Activated CD8-positive, alpha-beta memory T cell treated with anti-CD3 and anti-CD28 coated beads for 4 hours (primary cell): ENCODE results near the gene USP5.

Experiments used
- DNase-seq, 2 donors: peaks; one replicate each; pipeline ENCODE4 v3.0.0-alpha.2; 2020; ENCODE audit warnings: low read depth in 2 of 2

The USP5 gene

DNA sequence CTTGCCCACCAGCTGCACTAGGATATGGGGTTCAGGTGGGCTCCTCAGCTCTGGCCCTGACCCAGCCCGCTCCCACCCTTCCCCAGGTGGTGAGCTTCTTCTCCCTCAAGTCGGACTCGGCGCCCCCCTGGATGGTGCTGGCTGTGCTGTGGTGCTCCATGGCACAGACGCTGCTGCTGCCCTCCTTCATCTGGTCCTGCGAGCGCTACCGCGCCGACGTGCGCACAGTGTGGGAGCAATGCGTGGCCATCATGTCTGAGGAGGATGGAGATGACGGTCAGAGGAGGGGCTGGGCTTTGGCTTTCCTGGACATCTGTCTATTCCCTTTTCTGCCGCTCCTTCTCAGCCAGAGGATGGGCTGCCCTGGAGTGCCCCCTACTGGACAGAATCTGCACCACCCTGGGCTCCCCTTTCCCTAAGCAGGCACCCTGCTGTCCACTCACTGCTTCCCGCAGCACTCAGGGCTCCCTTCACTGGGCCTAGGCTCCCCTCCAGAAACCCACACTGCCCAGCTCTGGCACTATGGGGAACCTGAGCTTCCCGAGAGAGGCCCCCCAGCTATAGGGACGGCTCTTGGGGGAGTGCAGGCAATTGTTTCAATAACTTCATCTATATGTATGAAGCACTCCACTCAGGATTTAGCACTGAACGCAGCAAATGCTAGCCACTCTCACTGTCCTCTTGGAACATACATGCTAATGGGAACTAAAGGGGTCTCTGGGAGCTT, 26.4 kb upstream of the USP5 start:
- peak; percentile 29 to 60 for DNase-seq

DNA sequence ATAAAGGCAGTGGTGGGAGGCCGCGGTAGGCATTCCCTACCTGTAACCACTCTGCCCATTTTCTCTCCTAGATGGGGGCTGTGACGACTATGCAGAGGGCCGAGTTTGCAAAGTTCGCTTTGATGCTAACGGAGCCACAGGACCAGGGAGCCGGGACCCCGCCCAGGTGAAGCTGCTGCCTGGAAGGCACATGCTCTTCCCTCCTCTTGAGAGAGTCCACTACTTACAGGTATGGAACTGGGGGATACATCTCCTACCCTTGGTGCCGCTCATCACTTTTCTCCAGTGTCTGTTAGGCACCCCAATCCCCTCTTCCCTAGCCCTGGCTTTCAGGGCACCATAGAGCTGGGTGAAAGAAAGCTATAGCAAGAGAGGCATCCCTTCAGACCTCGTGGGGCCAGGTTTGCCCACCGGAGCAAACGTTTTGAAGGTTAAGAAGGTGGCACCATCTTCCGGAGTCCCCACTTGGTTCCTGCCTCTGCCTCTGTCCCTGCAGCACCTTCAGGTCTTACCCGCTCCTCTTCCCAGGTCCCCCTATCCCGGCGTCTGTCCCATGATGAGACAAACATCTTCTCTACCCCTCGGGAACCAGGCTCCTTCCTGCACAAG, 25.7 kb upstream of the USP5 start:
- DNase-seq = no peak

DNA sequence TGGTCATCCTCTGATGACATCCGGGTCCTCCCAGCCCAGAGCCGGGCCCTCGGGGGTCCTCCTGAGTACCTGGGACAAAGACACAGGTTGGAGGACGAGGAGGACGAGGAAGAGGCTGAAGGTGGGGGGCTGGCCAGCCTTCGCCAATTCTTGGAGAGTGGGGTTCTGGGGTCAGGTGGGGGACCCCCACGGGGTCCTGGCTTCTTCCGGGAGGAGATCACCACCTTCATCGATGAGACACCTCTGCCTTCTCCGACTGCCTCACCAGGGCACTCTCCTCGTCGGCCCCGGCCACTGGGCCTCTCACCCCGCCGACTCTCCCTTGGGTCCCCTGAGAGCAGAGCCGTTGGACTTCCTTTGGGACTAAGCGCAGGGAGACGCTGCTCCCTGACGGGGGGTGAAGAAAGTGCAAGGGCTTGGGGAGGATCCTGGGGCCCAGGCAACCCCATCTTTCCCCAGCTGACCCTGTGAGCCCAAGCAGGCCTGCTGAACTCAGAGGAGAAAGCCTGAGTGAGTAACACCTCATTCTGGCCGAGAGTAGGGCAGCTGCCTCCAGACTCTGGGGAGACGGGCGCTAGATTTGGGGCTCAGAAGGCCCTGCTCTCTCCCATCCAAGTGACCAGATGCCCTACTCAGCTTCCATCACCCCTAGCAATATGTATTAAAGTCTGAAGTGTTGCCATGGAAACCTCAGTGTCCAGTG, 25.1 kb upstream of the USP5 start:
- DNase-seq = no peak

DNA sequence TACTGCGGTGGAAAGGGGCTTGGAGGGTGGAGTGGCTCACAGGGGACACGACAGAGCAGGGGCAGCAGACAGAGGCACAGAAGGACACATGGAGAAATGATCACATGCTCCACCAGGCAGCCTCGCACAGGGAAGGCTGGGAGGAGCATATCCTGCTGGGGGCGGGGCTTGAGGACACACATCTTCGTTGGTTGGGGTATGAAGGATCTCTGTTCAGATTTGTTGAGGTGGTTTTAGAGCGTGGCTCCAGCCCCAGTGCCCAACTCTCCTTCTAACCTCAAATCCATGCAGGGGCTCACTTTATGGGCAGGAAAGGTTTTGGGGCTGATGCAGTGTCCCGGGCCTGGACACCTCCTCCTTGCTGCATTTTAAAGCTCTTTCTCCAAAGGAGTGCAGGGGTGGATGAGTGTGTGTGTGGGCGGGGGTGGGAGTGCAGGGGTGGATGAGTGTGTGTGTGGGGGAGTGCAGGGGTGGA, 24.5 kb upstream of the USP5 start:
- DNase-seq = no peak

DNA sequence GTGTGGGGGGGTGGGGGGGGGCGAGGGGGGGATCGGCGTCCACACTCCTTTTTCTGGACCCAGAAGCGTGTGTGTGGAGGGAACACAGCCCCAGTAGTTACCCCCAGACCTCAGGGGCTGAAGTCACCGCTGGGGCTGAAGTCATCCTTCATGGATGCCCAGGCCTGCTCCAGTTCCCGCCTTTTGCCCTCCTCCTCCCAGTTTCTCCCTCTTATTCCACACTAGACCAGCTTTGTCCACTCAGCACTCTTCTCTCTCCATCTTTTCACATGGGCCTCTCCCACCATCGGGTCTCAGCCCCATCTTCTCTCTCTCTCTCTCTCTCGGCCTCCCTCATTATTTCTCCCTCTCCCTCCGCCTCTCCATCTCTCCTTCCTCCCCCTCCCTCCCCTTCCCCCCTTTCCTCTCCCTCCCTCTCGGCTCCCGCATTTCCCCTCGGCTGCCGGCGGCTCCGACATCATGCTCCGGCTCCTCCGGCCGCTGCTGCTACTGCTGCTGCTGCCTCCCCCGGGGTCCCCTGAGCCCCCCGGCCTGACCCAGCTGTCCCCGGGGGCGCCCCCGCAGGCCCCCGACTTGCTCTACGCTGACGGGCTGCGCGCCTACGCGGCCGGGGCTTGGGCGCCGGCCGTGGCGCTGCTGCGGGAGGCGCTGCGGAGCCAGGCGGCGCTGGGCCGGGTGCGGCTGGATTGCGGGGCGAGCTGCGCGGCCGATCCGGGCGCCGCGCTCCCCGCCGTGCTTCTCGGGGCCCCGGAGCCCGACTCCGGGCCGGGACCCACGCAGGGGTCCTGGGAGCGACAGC, 23.8 kb upstream of the USP5 start, which contains the start of gene P3H3:
TSS of gene P3H3 (plus strand) at position 426 of the 799 bp plus-strand sequence. CDS start at position 460, 34 bp downstream.
- DNase-seq = no peak

DNA sequence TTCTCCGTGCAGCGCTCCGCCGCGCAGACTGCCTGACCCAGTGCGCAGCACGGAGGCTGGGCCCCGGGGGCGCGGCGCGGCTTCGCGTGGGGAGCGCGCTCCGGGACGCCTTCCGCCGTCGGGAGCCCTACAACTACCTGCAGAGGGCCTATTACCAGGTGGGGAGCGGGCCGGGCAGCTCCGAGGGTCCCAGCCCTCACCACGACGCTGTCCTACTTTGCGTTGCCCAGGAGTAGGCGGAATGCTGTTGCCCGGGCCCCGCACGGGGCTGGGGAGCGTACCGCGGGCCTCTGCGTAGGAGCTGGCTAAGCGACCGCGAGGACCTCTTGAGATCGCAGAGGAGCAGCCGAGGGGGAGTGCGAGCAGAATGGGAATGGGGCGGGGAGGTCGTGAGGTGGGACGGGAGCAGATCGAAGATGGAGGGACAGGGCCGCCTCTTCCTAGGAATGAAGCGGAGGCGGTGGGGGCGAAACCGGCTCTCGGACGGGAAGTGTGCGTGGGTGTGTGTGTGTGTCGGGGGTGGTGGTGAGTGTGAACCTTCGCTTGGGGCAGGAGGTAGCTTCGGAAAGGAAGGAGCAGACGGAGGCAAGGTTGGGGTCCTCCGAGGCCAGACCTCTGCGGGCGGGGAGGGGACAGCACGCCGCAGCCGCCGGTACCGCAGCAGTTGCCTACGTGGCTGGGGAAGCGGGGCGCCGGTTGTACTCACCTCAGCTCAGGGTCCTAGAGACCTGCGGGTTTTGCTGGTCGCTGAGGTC, 23.0 kb upstream of the USP5 start:
- no peak for DNase-seq

DNA sequence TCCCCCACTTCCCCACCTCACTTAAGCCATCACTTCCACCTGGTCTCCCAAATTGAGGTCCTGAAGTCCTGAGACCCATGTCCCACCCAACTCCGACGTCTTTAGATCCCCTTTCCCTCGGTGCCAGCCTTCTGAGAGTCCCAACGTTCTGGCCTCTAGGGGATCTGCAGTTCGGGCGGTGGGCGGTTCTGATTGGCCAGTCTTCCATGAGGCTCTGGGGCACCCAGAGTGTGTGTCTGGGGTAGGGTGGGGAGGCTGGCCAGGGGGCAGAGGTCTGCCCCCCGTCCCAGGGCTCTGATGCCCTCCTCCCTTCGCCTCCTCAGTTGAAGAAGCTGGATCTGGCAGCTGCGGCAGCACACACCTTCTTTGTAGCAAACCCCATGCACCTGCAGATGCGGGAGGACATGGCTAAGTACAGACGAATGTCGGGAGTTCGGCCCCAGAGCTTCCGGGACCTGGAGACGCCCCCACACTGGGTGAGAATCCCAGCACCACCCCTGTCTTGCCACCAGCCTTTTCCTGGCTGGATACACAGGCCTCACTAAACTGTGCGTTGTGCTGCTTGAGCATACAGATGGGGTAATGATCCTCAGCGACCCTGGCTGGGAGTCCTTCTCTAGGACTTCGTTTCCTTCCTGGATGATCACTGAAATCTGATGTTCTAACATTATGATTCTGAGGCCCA, 22.3 kb upstream of the USP5 start:
- no peak for DNase-seq

DNA sequence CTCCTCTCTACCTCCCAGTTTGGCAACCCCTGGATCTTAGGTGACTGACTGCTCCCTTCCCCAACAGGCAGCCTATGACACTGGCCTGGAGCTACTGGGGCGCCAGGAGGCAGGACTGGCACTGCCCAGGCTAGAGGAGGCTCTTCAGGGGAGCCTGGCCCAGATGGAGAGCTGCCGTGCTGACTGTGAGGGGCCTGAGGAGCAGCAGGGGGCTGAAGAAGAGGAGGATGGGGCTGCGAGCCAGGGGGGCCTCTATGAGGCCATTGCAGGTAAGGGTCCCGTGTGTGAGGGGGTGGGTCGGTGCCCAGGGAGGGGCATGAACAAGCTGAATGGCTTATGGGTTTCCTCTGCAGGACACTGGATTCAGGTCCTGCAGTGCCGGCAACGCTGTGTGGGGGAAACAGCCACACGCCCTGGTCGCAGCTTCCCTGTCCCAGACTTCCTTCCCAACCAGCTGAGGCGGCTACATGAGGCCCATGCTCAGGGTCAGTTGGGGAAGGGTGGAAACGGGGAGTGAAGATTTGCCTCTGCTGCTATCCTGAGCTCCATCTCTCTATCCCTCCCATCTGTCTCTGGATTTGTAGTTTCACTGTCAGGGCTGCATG, 21.6 kb upstream of the USP5 start:
- no peak for DNase-seq

DNA sequence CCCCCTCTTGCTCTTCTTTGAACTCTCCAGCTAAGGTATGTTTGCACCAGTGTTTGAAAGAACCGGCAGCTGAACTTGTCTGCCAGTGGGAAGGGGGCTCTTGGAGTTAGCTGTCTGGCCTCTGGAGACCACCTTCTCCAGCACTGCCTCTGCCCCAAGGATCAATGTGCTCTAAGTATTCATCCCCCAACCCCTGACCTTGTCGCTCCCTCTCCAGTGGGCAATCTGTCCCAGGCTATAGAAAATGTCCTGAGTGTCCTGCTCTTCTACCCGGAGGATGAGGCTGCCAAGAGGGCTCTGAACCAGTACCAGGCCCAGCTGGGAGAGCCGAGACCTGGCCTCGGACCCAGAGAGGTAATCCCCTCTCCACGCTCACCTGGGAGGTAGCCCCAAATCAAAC, 21.0 kb upstream of the USP5 start:
- no peak for DNase-seq

DNA sequence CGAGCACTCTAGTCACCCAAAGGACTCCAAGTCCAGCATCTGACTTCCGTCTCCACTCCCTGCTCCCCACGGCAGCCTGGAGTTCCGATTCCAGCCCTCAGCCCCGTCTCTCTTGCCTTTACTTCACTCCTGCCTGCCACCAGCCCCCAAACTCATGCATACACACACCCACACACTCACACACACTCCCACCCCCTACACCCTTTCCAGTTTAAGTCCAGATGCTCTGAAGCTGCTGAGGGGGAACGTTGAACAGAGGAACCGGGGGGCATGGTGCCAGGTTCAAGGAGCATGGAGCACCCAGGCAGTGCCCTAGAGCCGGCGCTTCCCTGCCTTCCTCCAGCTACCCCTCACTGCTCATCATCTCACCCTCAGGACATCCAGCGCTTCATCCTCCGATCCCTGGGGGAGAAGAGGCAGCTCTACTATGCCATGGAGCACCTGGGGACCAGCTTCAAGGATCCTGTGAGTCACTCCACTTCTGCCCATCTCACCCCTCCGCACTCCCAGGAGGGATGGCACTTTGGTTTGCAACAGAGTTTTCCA, 20.4 kb upstream of the USP5 start:
- DNase-seq = no peak

DNA sequence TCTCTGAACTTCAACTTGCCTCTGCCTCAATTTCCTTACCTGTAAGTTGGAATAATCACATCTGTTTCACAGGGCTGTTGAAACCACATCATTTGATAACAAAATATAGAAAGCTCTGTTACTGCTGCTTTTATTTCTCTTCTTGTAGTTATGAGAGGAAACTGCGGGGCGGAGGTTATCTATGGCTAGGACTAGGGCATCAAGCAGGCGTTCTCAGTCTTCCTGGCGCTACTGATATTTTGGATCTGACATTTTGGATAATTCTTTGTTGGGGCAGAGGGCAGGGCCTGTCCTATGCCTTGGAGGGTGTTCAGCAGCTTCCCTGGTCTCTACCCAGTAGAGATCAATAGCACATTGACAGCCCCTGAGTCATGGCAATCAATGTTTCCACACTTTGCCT, 19.8 kb upstream of the USP5 start:
- no peak for DNase-seq

DNA sequence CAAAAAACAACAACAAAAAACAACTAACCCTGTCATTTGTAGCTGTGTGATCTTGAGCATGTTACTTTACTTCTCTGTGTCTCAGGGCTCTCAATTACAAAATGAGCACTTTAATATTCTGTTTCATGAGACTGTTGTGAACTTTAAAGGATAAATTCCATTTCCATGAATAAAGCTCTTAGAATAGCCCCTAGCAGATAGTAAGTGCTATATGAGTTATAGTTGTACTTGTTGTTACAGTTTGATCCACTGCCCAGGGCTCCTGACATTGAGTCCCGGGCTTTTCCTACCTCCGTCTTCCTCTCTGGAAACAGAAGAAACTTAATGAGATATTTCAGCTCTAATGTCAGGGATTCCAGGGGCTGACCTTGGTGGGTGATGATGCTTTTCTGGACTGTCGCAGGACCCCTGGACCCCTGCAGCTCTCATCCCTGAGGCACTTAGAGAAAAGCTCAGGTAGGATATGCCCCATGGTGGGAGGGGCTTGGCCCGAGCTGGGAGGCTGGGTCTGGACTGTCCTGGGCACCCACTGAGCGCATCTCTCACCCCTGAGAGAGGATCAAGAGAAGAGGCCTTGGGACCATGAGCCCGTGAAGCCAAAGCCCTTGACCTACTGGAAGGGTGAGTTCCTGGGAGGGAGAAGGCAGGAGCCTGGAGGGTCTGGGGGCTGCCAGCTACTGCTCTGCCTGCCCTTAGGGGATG, 18.6 kb upstream of the USP5 start:
- no peak for DNase-seq

DNA sequence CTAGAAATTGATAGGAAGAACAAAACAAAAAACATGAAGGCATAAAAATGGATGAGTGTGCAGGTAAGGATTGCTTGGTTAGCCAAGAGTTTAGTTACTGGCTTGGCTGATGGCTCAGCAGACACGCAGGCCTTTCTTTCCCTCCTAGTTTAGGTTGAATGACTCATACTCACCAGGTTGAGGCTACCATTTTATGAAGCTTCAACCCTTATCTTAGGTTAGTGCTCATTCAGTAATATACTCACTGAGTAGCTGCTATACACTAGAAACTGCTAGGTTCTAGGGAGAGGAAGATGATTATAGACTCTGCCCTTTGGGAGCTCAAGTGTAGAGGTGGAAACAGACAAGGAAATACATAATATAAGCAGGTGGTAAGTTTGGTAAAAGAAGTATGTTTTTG, 17.7 kb upstream of the USP5 start:
- DNase-seq = no peak

DNA sequence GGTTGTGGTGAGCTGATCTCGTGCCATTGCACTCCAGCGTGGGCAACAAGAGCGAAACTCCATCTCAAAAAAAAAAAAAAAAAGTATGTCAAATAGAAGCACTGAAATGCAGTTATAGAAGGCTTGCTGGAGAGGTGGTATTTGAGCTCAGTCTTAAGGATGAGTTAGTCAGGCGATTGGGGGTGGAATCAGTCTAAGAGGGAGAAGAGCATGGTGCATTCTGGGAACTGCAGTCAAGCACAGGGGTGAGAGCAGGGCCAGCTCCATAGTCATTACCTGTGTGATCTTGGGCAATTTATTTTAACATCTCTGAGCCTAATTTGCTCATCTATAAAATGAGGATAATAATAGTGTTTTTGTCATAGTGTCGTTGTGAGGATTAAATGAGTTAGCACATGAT, 17.1 kb upstream of the USP5 start:
- no peak for DNase-seq

DNA sequence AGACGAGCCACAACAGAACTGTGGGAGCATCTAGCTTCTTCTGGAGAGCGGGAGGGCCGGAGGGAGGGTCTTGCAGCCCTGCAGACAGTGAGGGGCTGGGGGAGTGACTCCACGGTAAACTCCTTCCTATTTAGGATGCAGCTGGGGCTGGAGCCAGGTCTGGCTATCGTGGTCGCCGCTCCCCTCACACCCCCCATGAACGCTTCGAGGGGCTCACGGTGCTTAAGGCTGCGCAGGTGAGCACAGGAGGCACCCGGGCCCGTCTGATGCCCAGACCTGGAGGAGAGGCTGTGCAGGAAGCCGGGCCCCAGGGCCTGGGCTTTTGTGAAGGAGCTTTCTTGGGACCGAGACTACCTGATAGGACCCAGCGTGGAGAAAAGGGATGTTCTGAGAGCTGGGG, 15.1 kb upstream of the USP5 start:
- DNase-seq = no peak

DNA sequence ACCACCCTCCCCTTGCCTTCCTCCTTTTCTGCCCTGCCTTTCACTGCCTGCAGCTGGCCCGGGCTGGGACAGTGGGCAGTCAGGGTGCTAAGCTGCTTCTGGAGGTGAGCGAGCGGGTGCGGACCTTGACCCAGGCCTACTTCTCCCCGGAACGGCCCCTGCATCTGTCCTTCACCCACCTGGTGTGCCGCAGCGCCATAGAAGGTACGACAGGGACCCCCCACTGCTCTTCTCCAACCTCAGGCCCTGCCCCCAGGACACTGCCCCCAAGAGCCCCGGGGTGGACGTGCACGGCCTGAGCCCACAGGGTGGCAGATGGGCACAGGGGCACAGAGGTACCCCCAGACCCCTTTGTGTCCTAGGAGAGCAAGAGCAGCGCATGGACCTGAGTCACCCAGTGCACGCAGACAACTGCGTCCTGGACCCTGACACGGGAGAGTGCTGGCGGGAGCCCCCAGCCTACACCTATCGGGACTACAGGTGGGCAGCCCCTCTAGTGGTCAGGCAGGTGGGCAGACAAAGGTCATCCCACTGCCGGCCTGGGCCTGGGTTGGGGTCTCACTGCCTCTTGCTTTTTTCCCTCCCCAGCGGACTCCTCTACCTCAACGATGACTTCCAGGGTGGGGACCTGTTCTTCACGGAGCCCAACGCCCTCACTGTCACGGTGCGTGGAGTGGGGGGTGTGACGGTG, 14.4 kb upstream of the USP5 start:
- no peak for DNase-seq

DNA sequence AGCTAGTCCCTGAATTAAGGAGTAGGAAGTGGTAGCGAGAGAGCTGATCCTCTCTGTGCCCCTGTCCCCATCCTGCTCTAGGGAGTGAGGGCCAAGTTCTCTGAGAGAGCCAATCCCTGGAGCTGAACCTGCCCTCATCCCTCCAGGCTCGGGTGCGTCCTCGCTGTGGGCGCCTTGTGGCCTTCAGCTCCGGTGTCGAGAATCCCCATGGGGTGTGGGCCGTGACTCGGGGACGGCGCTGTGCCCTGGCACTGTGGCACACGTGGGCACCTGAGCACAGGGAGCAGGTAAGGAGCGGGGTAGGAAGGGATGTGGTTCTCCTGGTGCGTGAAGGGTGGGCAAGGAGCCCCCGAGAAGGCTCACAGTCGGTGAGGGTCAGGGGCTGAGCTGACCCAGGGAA, 13.1 kb upstream of the USP5 start:
- no peak for DNase-seq

DNA sequence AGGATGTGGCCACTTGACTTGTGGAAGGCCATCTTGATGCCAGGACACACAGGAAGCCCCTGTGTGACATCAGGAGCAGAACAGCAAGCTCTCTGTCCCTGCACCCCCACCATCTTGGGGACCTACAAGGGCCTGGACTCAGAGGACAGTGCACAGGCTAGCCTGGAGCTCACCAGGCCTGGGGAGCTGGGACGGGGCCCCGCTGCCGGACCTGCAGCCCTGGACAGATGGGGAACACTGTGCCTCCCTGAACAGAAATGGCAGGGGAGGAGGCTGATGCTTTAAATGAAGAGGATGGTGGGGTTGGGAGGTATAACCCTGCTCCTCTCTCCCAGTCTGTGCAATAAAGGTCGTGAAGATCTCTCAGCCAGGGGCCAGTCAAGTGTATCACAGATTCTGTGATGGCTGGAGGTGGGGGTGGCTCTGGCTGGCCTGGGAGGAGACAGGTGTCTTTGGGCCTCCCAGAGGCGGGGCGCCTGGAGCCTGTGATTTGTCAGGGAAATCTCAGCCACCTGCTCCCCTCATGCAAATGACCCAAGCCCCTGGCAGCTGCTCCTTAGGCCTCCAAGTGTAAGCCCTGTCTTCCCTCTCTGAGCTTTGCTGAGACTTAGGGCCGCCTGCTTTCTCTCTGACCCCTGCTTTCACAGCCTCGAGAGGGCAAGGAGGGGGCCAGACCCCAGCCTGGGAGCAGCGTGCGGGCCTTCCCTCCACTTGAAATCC, 12.3 kb upstream of the USP5 start:
- DNase-seq = no peak
